Testis (tissue), 3 donors: Measurements from ENCODE around the gene TTC7B. TPM values are rescaled to one million over a fixed set of nuclear protein-coding genes. Genes with fewer than 3 reads are reported as not detected.

Source experiments
- DNase-seq: peaks from one replicate; pipeline ENCODE4 v3.0.0-alpha.2; 2019
- H3K27ac ChIP-seq, 2 donors: fragments of 200-600 bp; sonication (generic); one replicate each; pipeline ENCODE4 v1.5.1; 2019
- H3K27me3 ChIP-seq: fragments of 200-600 bp; sonication (generic); one replicate; pipeline ENCODE4 v1.5.1; 2019
- H3K36me3 ChIP-seq: fragments of 200-600 bp; sonication (generic); one replicate; pipeline ENCODE4 v1.5.1; 2017; ENCODE audit warnings: low read depth; ENCODE audit errors: missing control alignments
- H3K4me1 ChIP-seq: fragments of 200-600 bp; sonication (generic); one replicate; pipeline ENCODE4 v1.5.1; 2019
- H3K4me3 ChIP-seq, 2 donors: fragments of 200-600 bp; sonication (generic); one replicate each; pipeline ENCODE4 v1.5.1; 2017 to 2019
- H3K9me3 ChIP-seq: fragments of 200-600 bp; sonication (generic); one replicate; pipeline ENCODE4 v1.5.1; 2017
- POLR2A ChIP-seq: fragments of 450-650 bp; IDR thresholded peaks from one replicate; pipeline ENCODE4 v1.6.1; 2017; ENCODE audit warnings: antibody characterized with exemption, mild to moderate bottlenecking, moderate library complexity
- WGBS, 2 donors: methylation state at CpG; one replicate each; pipeline ENCODE4 v1.1.5; 2018; 5-methylcytosine and 5-hydroxymethylcytosine counted together
- intact Hi-C: fragments of 100-400 bp; cut with DNase I; formaldehyde crosslinking; loops from one replicate; pipeline ENCODE4 v1.15.1; 2023; ENCODE audit warnings: low total_unique reads
- polyA plus RNA-seq: library from polyadenylated mRNA; stranded (reverse); fragments of 350-450 nt; fragmentation: Illumina TruSeq; extraction: RNeasy Lipid Tissue Mini Kit (QIAGEN cat#74804); gene quantifications from one replicate; pipeline ENCODE4 v1.2.3, GENCODE V29; 2014; ENCODE audit warnings: low read depth, low replicate concordance; ENCODE audit not compliant: insufficient read depth
- total RNA-seq, 2 donors: library from RNA; depleted of rRNA; stranded (reverse); fragments of >200 nt; gene quantifications; one replicate each; pipeline ENCODE4 v1.2.3, GENCODE V29; 2016
- TF ChIP-seq, protein P1 (sequence below), 3 experiments: fragments of 450-650 bp in 2 of 3; fragments of 200-600 bp in 1 of 3; sonication (generic) in 1 of 3; IDR thresholded peaks; one replicate each; pipeline ENCODE4 v1.5.1; 2016 to 2019; ENCODE audit warnings: antibody characterized with exemption in 3 of 3, mild to moderate bottlenecking in 2 of 3, moderate library complexity in 1 of 3

The TTC7B gene
- total and polyA plus RNA-seq, 3 donors from 2014 or later, result 11.3 to 17.0 (median 12.1) TPM

DNA sequence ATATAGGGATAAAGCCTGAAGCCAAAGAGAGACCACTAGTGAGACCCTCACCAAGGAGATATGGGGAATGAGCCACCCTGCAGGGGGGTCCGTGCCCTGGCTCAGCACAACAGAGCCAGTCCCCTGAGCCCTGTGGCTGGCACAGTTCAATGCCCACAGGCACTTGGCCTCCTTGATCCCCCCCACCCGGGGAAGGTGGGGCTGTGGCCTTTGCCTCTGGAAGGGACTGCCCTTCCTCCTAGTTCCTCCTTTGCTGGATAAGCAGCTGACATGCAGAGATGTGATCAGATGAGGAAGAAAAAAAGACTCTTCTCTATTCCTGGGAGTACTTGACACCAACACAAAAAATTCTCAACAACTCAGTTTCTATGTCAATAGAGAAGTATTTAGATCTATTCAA lies 19.9 kb downstream of the TTC7B start:
- Histone ChIP-seq H3K4me1 (no peaks in the 10 kb centered on the region), H3K27ac (no peak overlapping the region), H3K36me3 (no peaks in the 10 kb centered on the region), H3K27me3 (no peaks in the 10 kb centered on the region), H3K4me3 (no peak overlapping the region), H3K9me3 (no peaks in the 10 kb centered on the region)
- DNase-seq, result no peak
- TF ChIP-seq, protein P1, sequence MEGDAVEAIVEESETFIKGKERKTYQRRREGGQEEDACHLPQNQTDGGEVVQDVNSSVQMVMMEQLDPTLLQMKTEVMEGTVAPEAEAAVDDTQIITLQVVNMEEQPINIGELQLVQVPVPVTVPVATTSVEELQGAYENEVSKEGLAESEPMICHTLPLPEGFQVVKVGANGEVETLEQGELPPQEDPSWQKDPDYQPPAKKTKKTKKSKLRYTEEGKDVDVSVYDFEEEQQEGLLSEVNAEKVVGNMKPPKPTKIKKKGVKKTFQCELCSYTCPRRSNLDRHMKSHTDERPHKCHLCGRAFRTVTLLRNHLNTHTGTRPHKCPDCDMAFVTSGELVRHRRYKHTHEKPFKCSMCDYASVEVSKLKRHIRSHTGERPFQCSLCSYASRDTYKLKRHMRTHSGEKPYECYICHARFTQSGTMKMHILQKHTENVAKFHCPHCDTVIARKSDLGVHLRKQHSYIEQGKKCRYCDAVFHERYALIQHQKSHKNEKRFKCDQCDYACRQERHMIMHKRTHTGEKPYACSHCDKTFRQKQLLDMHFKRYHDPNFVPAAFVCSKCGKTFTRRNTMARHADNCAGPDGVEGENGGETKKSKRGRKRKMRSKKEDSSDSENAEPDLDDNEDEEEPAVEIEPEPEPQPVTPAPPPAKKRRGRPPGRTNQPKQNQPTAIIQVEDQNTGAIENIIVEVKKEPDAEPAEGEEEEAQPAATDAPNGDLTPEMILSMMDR (IDR thresholded peaks at IDR 0.05), result no peak
- TF ChIP-seq POLR2A, result no peak
- intact Hi-C loops, result no loop called here
- WGBS, 2 donors, result 84 to 85% methylated on average over 2 of the region's 2 CpGs

DNA sequence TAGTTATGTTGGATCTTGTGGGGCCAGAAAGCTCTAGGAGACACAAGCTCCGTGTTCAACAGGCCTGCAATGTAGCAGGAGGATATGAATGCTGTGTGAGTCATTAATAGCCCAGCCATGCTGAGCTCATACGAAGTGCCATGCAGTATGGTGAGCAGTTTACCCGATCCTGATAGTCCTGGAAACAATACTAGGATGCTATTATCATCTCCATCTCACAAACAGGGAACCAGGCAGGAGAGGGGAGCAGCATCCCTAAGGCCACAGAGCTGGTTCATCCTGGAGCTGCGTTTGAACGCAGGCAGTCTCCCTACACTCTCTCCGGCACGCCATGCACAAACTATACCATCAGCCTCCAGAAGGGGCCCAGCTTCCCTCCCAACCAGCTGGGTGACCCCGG lies 20.5 kb downstream of the TTC7B start:
- TF ChIP-seq POLR2A, result no peak
- TF ChIP-seq, protein P1 (IDR thresholded peaks at IDR 0.05), result no peak
- Histone ChIP-seq H3K4me1 (no peaks in the 10 kb centered on the region), H3K9me3 (no peaks in the 10 kb centered on the region), H3K27me3 (no peaks in the 10 kb centered on the region), H3K27ac (no peak overlapping the region), H3K4me3 (no peak overlapping the region), H3K36me3 (no peaks in the 10 kb centered on the region)
- WGBS, 2 donors, result 44 to 84% methylated on average over 3 to 8 of the region's 8 CpGs
- DNase-seq, result no peak
- intact Hi-C loops, result no loop called here

DNA sequence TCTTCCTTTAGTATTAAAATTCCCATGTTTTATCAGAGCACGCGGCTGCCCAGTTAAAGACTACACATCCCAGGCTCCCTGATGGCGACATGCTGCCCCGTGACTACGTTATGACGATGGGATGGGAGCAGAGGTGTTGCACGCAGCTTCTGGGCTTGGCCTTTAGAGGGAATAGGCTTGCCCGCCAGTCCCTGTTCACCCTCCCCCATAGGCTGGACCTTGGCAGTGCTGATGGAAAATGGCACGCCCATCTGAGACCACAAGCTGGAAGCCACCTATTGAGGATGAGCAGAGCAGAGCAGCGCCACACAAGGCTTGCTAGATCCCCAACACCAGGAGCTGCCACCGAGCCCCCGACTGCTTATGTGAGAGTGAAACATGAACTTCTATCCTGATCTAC lies 24.7 kb downstream of the TTC7B start:
- Histone ChIP-seq H3K4me1 (no peaks in the 10 kb centered on the region), H3K4me3 (no peak overlapping the region), H3K27ac (no peak overlapping the region), H3K36me3 (no peaks in the 10 kb centered on the region), H3K9me3 (no peaks in the 10 kb centered on the region), H3K27me3 (no peaks in the 10 kb centered on the region)
- 93 to 96% methylated on average over 12 of the region's 12 CpGs for WGBS, 2 donors
- TF ChIP-seq POLR2A, result no peak
- TF ChIP-seq, protein P1 (IDR thresholded peaks at IDR 0.05), result no peak
- no peak for DNase-seq
- intact Hi-C loops, result no loop called here

DNA sequence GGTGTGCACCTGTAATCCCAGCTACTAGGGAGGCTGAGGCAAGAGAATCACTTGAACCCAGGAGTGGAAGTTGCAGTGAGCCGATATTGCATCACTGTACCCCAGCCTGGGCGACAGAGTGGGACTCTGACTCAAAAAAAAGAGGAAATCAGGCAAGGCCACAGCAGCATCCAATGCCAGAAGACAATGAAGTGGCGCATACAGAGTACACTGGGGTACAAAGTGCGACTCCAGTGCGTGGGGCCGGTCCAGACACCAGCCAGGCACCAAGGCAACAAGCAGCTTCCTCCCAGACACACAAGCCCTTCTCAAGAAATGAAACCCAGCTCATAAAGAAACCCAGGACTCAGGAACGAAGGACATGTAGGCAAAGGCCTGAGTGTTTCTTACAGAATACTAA lies 28.2 kb downstream of the TTC7B start:
- intact Hi-C loops, result no loop called here
- Histone ChIP-seq H3K4me3 (no peak overlapping the region), H3K9me3 (no peaks in the 10 kb centered on the region), H3K27me3 (no peaks in the 10 kb centered on the region), H3K27ac (no peak overlapping the region), H3K36me3 (no peaks in the 10 kb centered on the region), H3K4me1 (no peaks in the 10 kb centered on the region)
- TF ChIP-seq, protein P1 (IDR thresholded peaks at IDR 0.05), result no peak
- TF ChIP-seq POLR2A, result no peak
- 82 to 91% methylated on average over 7 of the region's 7 CpGs for WGBS, 2 donors
- no peak for DNase-seq

DNA sequence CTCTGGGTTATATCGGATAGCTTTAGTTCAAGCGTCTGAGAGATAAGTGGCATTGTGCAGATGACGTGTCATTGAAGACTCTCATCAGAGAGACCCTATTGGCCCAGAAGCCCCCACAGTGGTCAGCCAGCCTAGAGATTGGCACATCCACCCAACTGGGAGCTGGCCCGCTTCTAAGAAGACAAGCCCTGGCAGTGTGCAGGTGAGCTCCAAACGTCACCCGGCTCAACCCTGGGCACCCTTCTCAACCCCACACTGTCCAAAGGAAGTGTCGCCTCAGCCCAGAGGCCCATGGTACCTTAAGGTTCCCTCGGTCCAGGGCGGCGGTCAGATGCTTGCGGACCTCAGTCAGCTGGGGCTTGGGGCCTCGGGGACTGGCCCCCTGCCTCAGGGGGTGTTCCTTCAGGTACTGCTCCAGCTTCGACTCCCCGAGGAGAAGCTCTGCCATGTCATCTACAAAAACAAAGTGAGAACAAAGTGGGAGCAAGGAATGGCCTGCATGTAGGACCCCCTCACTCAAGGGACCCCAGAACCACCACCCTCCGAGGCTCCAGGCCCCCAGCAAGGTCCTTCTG lies 30.3 kb downstream of the TTC7B start:
- intact Hi-C loops, result no loop called here
- Histone ChIP-seq H3K4me3 (no peak overlapping the region), H3K27me3 (no peaks in the 10 kb centered on the region), H3K27ac (no peak overlapping the region), H3K36me3 (no peaks in the 10 kb centered on the region), H3K9me3 (no peaks in the 10 kb centered on the region), H3K4me1 (no peaks in the 10 kb centered on the region)
- TF ChIP-seq, protein P1 (IDR thresholded peaks at IDR 0.05), result no peak
- no peak for TF ChIP-seq POLR2A
- no peak for DNase-seq
- 87 to 95% methylated on average over 4 to 15 of the region's 15 CpGs for WGBS, 2 donors
